ENCODE results near the gene STXBP4.

The STXBP4 gene

GRCh38 chr17:55124730-55125360 lies 156.3 kb downstream of the STXBP4 start:
- DNase-seq (ENCODE audit: low spot score): no peak
- in situ Hi-C loops (cut with MboI; ENCODE audit: low sequenced_read_pairs, unreplicated experiment): no loop called here
- no peak for TF ChIP-seq CTCF (IDR thresholded peaks at IDR 0.05; ENCODE audit: borderline replicate concordance, control extremely low read depth, extremely low read depth, insufficient read depth, missing control alignments)

- in situ Hi-C loops (cut with MboI; ENCODE audit: low sequenced_read_pairs, unreplicated experiment): no loop called here
Observed at GRCh38 chr17:55133583-55133982, 165.0 kb downstream of the STXBP4 start.

GRCh38 chr17:55134486-55135157 lies 166.1 kb downstream of the STXBP4 start:
- no peak for DNase-seq (ENCODE audit: low spot score)
- TF ChIP-seq CTCF (IDR thresholded peaks at IDR 0.05; ENCODE audit: borderline replicate concordance, control extremely low read depth, extremely low read depth, insufficient read depth, missing control alignments): no peak
- in situ Hi-C loops (cut with MboI; ENCODE audit: low sequenced_read_pairs, unreplicated experiment): no loop called here

More at GRCh38 chr17:55133583-55133982, 165.0 kb downstream of the STXBP4 start:
- no peak for DNase-seq (ENCODE audit: low spot score)
- TF ChIP-seq CTCF (IDR thresholded peaks at IDR 0.05; ENCODE audit: borderline replicate concordance, control extremely low read depth, extremely low read depth, insufficient read depth, missing control alignments): no peak

- no peak for TF ChIP-seq CTCF (IDR thresholded peaks at IDR 0.05; ENCODE audit: borderline replicate concordance, control extremely low read depth, extremely low read depth, insufficient read depth, missing control alignments)
- in situ Hi-C loops (cut with MboI; ENCODE audit: low sequenced_read_pairs, unreplicated experiment): no loop called here
- DNase-seq (ENCODE audit: low spot score): no peak
Observed at GRCh38 chr17:55140809-55141208, 172.2 kb downstream of the STXBP4 start.

- in situ Hi-C loops (cut with MboI; ENCODE audit: low sequenced_read_pairs, unreplicated experiment): no loop called here
- no peak for DNase-seq (ENCODE audit: low spot score)
- TF ChIP-seq CTCF (IDR thresholded peaks at IDR 0.05; ENCODE audit: borderline replicate concordance, control extremely low read depth, extremely low read depth, insufficient read depth, missing control alignments): no peak
Observed at GRCh38 chr17:55144518-55144917, 176.0 kb downstream of the STXBP4 start.

- no peak for DNase-seq (ENCODE audit: low spot score)
- TF ChIP-seq CTCF (IDR thresholded peaks at IDR 0.05; ENCODE audit: borderline replicate concordance, control extremely low read depth, extremely low read depth, insufficient read depth, missing control alignments): no peak
- in situ Hi-C loops (cut with MboI; ENCODE audit: low sequenced_read_pairs, unreplicated experiment): no loop called here
Observed at GRCh38 chr17:55149485-55149884, 180.9 kb downstream of the STXBP4 start.
